ENCODE data around the gene JAKMIP1. TPM values are rescaled to one million over a fixed set of nuclear protein-coding genes. Genes with fewer than 3 reads are reported as not detected.

JAKMIP1 gene
- total RNA-seq, 1 donor from 2014 or later = not detected

- no peak for DNase-seq (ENCODE audit: low read depth)
- TF ChIP-seq CTCF (conservative IDR thresholded peaks at IDR 0.05; ENCODE audit: low read depth, low read length) = no peak
- no peak overlapping the region for H3K4me3 ChIP-seq (ENCODE audit: low read depth, low read length)
Measured at GRCh38 chr4:5984843-5985242, 215.5 kb downstream of the JAKMIP1 start.

DNA sequence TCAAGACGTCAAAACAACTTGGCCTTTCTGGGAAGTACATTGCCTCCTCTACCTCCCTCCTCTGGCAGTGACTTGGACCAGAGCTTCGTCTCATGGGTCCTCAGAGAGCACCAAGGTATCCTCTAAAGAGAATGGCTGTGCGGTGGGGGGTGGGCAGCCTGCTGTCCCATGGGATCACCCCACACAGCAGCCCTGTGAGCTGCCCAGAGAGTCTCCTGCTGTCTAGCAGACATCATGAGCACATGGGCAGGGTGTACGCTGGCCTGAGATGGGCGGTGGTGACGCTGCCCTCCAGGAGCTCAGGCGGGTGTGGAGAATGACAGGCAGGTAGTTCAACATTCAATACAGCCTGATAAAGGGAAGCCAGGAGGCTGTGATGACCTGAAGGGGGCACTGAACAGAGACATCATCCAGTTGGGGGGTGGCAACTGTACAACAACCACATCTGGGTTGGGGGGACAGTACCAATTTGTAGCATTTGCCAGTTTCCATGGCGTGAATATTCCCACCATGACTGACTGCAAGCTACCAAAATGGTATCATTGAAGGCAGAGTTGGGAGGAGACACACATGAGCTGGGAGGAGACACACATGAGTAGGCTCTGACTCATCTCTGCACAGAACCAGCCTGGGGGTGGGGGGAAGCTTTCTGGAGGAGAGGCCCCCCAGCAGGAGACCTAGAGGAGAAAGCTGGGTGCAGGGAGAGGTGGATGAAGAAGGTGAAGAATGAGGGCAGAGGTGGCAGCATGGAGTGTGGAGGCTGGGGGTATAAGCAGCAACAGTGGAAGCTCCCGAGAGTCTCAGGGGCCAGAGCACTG is 218.0 kb downstream of the JAKMIP1 start:
- H3K4me3 ChIP-seq (ENCODE audit: low read depth, low read length) = no peak overlapping the region
- TF ChIP-seq CTCF (conservative IDR thresholded peaks at IDR 0.05; ENCODE audit: low read depth, low read length) = no peak
- DNase-seq (ENCODE audit: low read depth) = no peak

DNA sequence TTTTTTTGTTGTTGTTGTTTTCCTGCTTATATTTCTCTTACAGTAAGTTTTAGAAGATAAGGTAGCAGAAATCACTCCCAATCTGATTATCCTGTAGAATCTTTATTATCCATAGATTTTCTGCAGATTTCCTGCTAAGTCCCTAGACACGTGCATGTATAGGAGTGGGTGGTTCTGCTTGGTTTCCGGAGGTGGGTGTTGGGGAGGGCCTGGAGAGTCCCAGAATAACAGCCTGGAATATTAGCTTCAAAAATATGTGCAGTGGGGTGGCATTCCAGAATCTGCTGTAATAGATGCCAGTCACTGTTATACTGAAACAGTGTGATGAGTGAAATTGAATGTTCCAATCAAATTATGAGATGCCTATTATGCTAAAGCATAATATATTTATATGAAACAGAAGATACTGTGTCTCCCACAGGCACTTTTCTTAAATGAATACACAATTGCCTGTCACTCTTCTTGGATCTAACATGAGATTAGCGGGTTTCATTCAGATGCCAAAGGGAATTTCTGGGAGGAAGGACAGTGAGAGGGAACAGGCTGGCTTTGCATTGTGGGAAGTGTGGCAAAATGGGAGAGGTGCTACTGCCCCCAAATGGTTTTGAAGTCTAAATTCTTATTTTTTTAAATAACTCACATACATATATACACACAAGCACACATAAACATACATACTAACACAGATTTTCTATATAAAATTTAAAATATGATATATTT is 219.8 kb downstream of the JAKMIP1 start:
- TF ChIP-seq CTCF (conservative IDR thresholded peaks at IDR 0.05; ENCODE audit: low read depth, low read length) = no peak
- H3K4me3 ChIP-seq (ENCODE audit: low read depth, low read length) = no peak overlapping the region
- no peak for DNase-seq (ENCODE audit: low read depth)

DNA sequence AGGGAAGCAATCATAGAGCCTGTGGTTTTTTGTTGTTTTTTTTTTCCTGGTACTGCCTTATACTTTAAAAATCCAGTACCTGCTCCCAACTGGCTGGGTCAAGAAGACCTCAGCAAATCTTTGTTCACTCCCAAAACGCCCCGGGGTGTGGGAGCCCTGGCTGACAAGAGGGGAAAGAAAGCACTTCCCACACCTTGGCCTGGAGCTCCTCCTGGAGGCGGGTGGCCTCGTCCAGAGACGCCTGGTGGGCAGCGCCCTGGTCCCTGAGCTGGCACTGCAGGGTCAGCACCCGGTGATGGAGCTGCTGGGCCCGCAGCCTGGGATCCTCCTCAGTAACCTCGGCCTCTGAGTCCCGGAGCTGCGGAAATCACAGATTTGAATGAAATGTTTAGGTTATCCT is 220.4 kb downstream of the JAKMIP1 start:
- no peak for DNase-seq (ENCODE audit: low read depth)
- peak; percentile 61 for TF ChIP-seq CTCF (conservative IDR thresholded peaks at IDR 0.05; ENCODE audit: low read depth, low read length)
- no peak overlapping the region for H3K4me3 ChIP-seq (ENCODE audit: low read depth, low read length)

DNA sequence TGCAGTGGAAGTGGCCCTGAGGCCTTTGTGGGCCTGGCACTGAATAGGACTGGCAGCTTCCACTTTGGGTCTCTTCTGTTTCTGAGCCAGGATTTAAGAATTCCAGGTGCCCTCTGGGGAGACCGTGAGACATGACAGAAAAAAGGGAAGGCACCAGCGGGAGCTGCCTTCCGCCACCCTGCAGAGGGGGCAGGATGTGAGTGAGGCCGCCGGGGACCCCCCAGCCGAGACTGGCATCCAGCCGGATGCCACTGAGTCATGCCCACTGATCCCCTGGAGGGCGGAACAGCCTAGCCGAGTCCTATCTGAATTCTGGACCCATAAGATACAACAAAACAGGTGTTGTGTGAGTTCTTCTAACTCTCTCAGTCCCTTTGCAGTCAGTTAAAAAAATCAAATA is 223.4 kb downstream of the JAKMIP1 start:
- DNase-seq (ENCODE audit: low read depth) = no peak
- no peak for TF ChIP-seq CTCF (conservative IDR thresholded peaks at IDR 0.05; ENCODE audit: low read depth, low read length)
- no peak overlapping the region for H3K4me3 ChIP-seq (ENCODE audit: low read depth, low read length)

DNA sequence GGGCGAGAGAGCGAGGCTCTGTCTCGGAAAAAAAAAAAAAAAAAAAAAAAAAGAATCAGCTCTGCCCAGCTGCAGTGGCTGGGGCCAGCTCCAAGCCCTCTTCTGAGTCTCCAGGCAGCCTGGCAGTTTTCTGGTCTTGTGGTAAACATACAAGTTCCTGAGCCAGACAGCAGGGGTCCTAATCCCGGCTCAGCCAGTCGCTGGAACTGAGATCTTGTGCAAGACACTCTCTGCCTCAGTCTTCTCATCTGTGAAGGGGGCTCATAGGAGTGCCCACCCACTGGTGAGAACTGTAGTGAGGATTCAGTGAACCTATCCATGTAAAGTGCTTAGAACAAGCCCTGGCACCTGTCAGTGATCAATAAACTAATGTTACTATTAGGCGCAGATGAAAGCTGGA is 223.9 kb downstream of the JAKMIP1 start:
- no peak for DNase-seq (ENCODE audit: low read depth)
- no peak for TF ChIP-seq CTCF (conservative IDR thresholded peaks at IDR 0.05; ENCODE audit: low read depth, low read length)
- no peak overlapping the region for H3K4me3 ChIP-seq (ENCODE audit: low read depth, low read length)

Other genes starting within 250 kb of the JAKMIP1 start
- gene C4orf50, start 182.1 kb downstream of the JAKMIP1 start, total RNA-seq = not detected in 2 replicates
- gene WFS1, start 69.3 kb upstream of the JAKMIP1 start, total RNA-seq = 11.6 and 12.9 TPM in 2 replicates

Data from epithelial cell of proximal tubule (primary cell).